SK-N-SH treated with all-trans-retinoic acid at 6 μM for 48 hours (cell line): Measurements from ENCODE around the gene PRMT2.

Experiments used
- ATAC-seq: fragments of 200-7000 bp; cut with Tn5 transposase; 3 replicates; pipeline ENCODE4 v1.9.1; 2020; ENCODE audit warnings: mild to moderate bottlenecking, moderate library complexity
- ARNTL ChIP-seq: fragments of 450-650 bp; formaldehyde crosslinking; IDR thresholded peaks from 2 replicates; pipeline ENCODE4 v1.5.0; 2020; ENCODE audit warnings: low read depth, mild to moderate bottlenecking, moderate library complexity, borderline replicate concordance
- BACH2 ChIP-seq: fragments of 250-450 bp; sonication (Bioruptor Pico); IDR thresholded peaks from 2 replicates; pipeline ENCODE4 v1.9.0; 2021; ENCODE audit warnings: mild to moderate bottlenecking, borderline replicate concordance
- CSDC2 ChIP-seq: fragments of 250-450 bp; sonication (Bioruptor Pico); IDR thresholded peaks from 2 replicates; pipeline ENCODE4 v1.5.0; 2020; ENCODE audit warnings: mild to moderate bottlenecking, moderate library complexity
- CSRNP3 ChIP-seq: fragments of 250-450 bp; sonication (Bioruptor Pico); IDR thresholded peaks from 2 replicates; pipeline ENCODE4 v1.5.1; 2021; ENCODE audit warnings: mild to moderate bottlenecking, moderate library complexity
- ESRRG ChIP-seq: fragments of 250-450 bp; sonication (Bioruptor Pico); IDR thresholded peaks from 2 replicates; pipeline ENCODE4 v1.6.1; 2021; ENCODE audit warnings: mild to moderate bottlenecking
- GLIS3 ChIP-seq: fragments of 250-450 bp; sonication (Bioruptor Pico); IDR thresholded peaks from 2 replicates; pipeline ENCODE4 v1.5.0; 2020; ENCODE audit warnings: mild to moderate bottlenecking, moderate library complexity
- ISL1 ChIP-seq: fragments of 250-450 bp; sonication (Bioruptor Pico); IDR thresholded peaks from 2 replicates; pipeline ENCODE4 v2.1.2; 2022; ENCODE audit warnings: mild to moderate bottlenecking, moderate library complexity
- OSR1 ChIP-seq: fragments of 250-450 bp; sonication (Bioruptor Pico); IDR thresholded peaks from 2 replicates; pipeline ENCODE4 v1.8.0; 2022; ENCODE audit warnings: moderate library complexity, mild to moderate bottlenecking, inconsistent platforms
- PATZ1 ChIP-seq: fragments of 250-450 bp; sonication (Bioruptor Pico); IDR thresholded peaks from 2 replicates; pipeline ENCODE4 v1.8.0; 2020; ENCODE audit warnings: mild to moderate bottlenecking, moderate library complexity, borderline replicate concordance
- POU6F1 ChIP-seq: fragments of 250-450 bp; sonication (Bioruptor Pico); IDR thresholded peaks from 2 replicates; pipeline ENCODE4 v1.8.0; 2021; ENCODE audit warnings: low read depth, mild to moderate bottlenecking, moderate library complexity, borderline replicate concordance
- PPARA ChIP-seq: fragments of 250-450 bp; sonication (Bioruptor Pico); IDR thresholded peaks from 2 replicates; pipeline ENCODE4 v1.5.0; 2020; ENCODE audit warnings: mild to moderate bottlenecking, borderline replicate concordance
- RARB ChIP-seq: fragments of 250-450 bp; sonication (Bioruptor Pico); IDR thresholded peaks from 2 replicates; pipeline ENCODE4 v1.8.0; 2021; ENCODE audit warnings: mild to moderate bottlenecking, moderate library complexity
- SNAI2 ChIP-seq: fragments of 250-450 bp; sonication (Bioruptor Pico); IDR thresholded peaks from 2 replicates; pipeline ENCODE4 v1.5.0; 2020; ENCODE audit warnings: mild to moderate bottlenecking, moderate library complexity
- TCF4 ChIP-seq: fragments of 250-450 bp; sonication (Bioruptor Pico); IDR thresholded peaks from 2 replicates; pipeline ENCODE4 v1.8.0; 2021; ENCODE audit warnings: mild to moderate bottlenecking, moderate library complexity, borderline replicate concordance
- TOX ChIP-seq: fragments of 250-450 bp; sonication (Bioruptor Pico); IDR thresholded peaks from 2 replicates; pipeline ENCODE4 v1.8.0; 2021; ENCODE audit warnings: mild to moderate bottlenecking, moderate library complexity, borderline replicate concordance
- TSHZ2 ChIP-seq: fragments of 250-450 bp; sonication (Bioruptor Pico); IDR thresholded peaks from 2 replicates; pipeline ENCODE4 v1.5.0; 2020; ENCODE audit warnings: mild to moderate bottlenecking, moderate library complexity
- ZFP3 ChIP-seq: fragments of 250-450 bp; sonication (Bioruptor Pico); IDR thresholded peaks from 2 replicates; pipeline ENCODE4 v1.5.0; 2020; ENCODE audit warnings: mild to moderate bottlenecking, moderate library complexity
- ZFP30 ChIP-seq: fragments of 450-650 bp; formaldehyde crosslinking; IDR thresholded peaks from 2 replicates; pipeline ENCODE4 v1.5.0; 2022; ENCODE audit warnings: mild to moderate bottlenecking, moderate library complexity
- ZNF565 ChIP-seq: fragments of 450-650 bp; formaldehyde crosslinking; conservative IDR thresholded peaks from 2 replicates; pipeline ENCODE4 v1.5.0; 2020; ENCODE audit warnings: low read depth, mild to moderate bottlenecking, moderate library complexity
- ZNF70 ChIP-seq: fragments of 450-650 bp; formaldehyde crosslinking; IDR thresholded peaks from 2 replicates; pipeline ENCODE4 v1.5.0; 2020; ENCODE audit warnings: mild to moderate bottlenecking, moderate library complexity
- ZNF8 ChIP-seq: fragments of 450-650 bp; formaldehyde crosslinking; IDR thresholded peaks from 2 replicates; pipeline ENCODE4 v1.5.0; 2020; ENCODE audit warnings: mild to moderate bottlenecking, moderate library complexity

PRMT2 gene

GRCh38 chr21:46596201-46596600 is 39.3 kb upstream of the PRMT2 start:
- ATAC-seq: no peak
- TF ChIP-seq ARNTL (CRISPR knock-in tag) (no peak), GLIS3 (CRISPR knock-in tag) (no peak), ZNF70 (CRISPR knock-in tag) (no peak), POU6F1 (CRISPR knock-in tag) (no peak), RARB (no peak), BACH2 (CRISPR knock-in tag) (no peak), ZNF8 (no peak), TSHZ2 (CRISPR knock-in tag) (no peak), ESRRG (CRISPR knock-in tag) (no peak), TCF4 (CRISPR knock-in tag) (no peak), PPARA (CRISPR knock-in tag) (no peak), PATZ1 (CRISPR knock-in tag) (no peak), ISL1 (CRISPR knock-in tag) (no peak), TOX (CRISPR knock-in tag) (no peak), SNAI2 (CRISPR knock-in tag) (no peak), CSRNP3 (CRISPR knock-in tag) (no peak), ZNF565 (CRISPR knock-in tag) (no peak), OSR1 (CRISPR knock-in tag) (no peak), ZFP30 (CRISPR knock-in tag) (no peak), CSDC2 (no peak)

- no peak for ATAC-seq
- TF ChIP-seq ZFP3 (CRISPR knock-in tag): no peak
- TF ChIP-seq ZNF8: no peak
- TF ChIP-seq PATZ1 (CRISPR knock-in tag): no peak
- TF ChIP-seq PPARA (CRISPR knock-in tag): no peak
- no peak for TF ChIP-seq TCF4 (CRISPR knock-in tag)
These were observed 38.4 kb upstream of the PRMT2 start for GRCh38 chr21:46597031-46597430.

- ATAC-seq: no peak
- TF ChIP-seq TOX (CRISPR knock-in tag) (no peak), ESRRG (CRISPR knock-in tag) (no peak), CSRNP3 (CRISPR knock-in tag) (no peak), ZNF8 (no peak), ARNTL (CRISPR knock-in tag) (no peak), POU6F1 (CRISPR knock-in tag) (no peak), BACH2 (CRISPR knock-in tag) (no peak)
These were observed 37.6 kb upstream of the PRMT2 start for GRCh38 chr21:46597896-46598343.
